ENCODE measurements around the gene KCNAB2.
"Not testable (repeated sequence)": the region's sequence is repeated elsewhere in the genome, so short reads cannot be mapped to it uniquely, and the experiment has no call there.

KCNAB2 gene

GRCh38 chr1:6011161-6011945, 34.3 kb upstream of the KCNAB2 start:
- FAIRE-seq, result no peak

GRCh38 chr1:6011946-6012258, 33.8 kb upstream of the KCNAB2 start:
- no peak for FAIRE-seq

GRCh38 chr1:6012529-6013318, 33.0 kb upstream of the KCNAB2 start:
- no peak for FAIRE-seq

GRCh38 chr1:6013491-6013890, 32.2 kb upstream of the KCNAB2 start:
- no peak for FAIRE-seq

- no peak for FAIRE-seq
Observed at GRCh38 chr1:6014130-6014999, 31.3 kb upstream of the KCNAB2 start.

- no peak for FAIRE-seq
Observed at GRCh38 chr1:6016191-6016865, 29.4 kb upstream of the KCNAB2 start.

- not testable (repeated sequence) for FAIRE-seq
Observed at GRCh38 chr1:6017654-6018053, 28.0 kb upstream of the KCNAB2 start.

- FAIRE-seq, result no peak
Observed at GRCh38 chr1:6019166-6019845, 26.4 kb upstream of the KCNAB2 start.

- no peak for FAIRE-seq
Observed at GRCh38 chr1:6022193-6022592, 23.5 kb upstream of the KCNAB2 start.

- FAIRE-seq, result no peak
Observed at GRCh38 chr1:6023346-6023745, 22.3 kb upstream of the KCNAB2 start.

- no peak for FAIRE-seq
Observed at GRCh38 chr1:6024376-6024775, 21.3 kb upstream of the KCNAB2 start.

GRCh38 chr1:6025269-6026094, 20.2 kb upstream of the KCNAB2 start:
- FAIRE-seq, result no peak

GRCh38 chr1:6026095-6026809, 19.4 kb upstream of the KCNAB2 start:
- FAIRE-seq, result no peak

- no peak for FAIRE-seq
Observed at GRCh38 chr1:6027591-6027990, 18.1 kb upstream of the KCNAB2 start.

- FAIRE-seq, result no peak
Observed at GRCh38 chr1:6028042-6028850, 17.4 kb upstream of the KCNAB2 start.

- no peak for FAIRE-seq
Observed at GRCh38 chr1:6029351-6029750, 16.3 kb upstream of the KCNAB2 start.

- FAIRE-seq, result no peak
Observed at GRCh38 chr1:6030132-6030531, 15.6 kb upstream of the KCNAB2 start.

GRCh38 chr1:6030547-6031261, 15.0 kb upstream of the KCNAB2 start:
- FAIRE-seq, result no peak

GRCh38 chr1:6033124-6033523, 12.6 kb upstream of the KCNAB2 start:
- no peak for FAIRE-seq

Data from colon (tissue), 2 donors.